Neural cell (in vitro differentiated cells): ENCODE results near the gene GARIN5A.

Experiments used
- CTCF ChIP-seq: fragments of 450-650 bp; IDR thresholded peaks from 2 replicates; pipeline ENCODE4 v1.5.1; 2014; ENCODE audit warnings: antibody characterized with exemption, mild to moderate bottlenecking, moderate library complexity; ENCODE audit not compliant: poor library complexity, severe bottlenecking
- EP300 ChIP-seq: fragments of 450-650 bp; conservative IDR thresholded peaks from 2 replicates; pipeline ENCODE4 v1.6.1; 2014; ENCODE audit warnings: antibody characterized with exemption, mild to moderate bottlenecking, moderate library complexity; ENCODE audit not compliant: poor library complexity, severe bottlenecking
- EZH2 ChIP-seq: fragments of 200-600, 300-800 bp; shearing (Covaris generic), sonication (generic); IDR thresholded peaks from 2 replicates; pipeline ENCODE4 v1.6.1; 2014; ENCODE audit warnings: antibody characterized with exemption, low read length, borderline replicate concordance, mild to moderate bottlenecking; ENCODE audit not compliant: insufficient read depth, poor library complexity, severe bottlenecking
- MXI1 ChIP-seq: fragments of 450-650 bp; conservative IDR thresholded peaks from 2 replicates; pipeline ENCODE4 v1.6.1; 2014; ENCODE audit warnings: antibody characterized with exemption, mild to moderate bottlenecking; ENCODE audit not compliant: poor library complexity, severe bottlenecking
- POLR2AphosphoS5 ChIP-seq: IDR thresholded peaks from 2 replicates; pipeline ENCODE4 v1.6.1; 2012
- TAF1 ChIP-seq: IDR thresholded peaks from 2 replicates; pipeline ENCODE4 v1.6.1; 2012; ENCODE audit warnings: low read depth

- no peak for TF ChIP-seq EP300
- no peak for TF ChIP-seq CTCF
- TF ChIP-seq MXI1, result no peak
- no peak for TF ChIP-seq POLR2AphosphoS5
- no peak for TF ChIP-seq EZH2
- TF ChIP-seq TAF1, result no peak
Observed at GRCh38 chr19:50505856-50506611, 29.4 kb upstream of the GARIN5A start.
